GM23248 (cell line): ENCODE results near the gene KLRC4. TPM values are rescaled to one million over a fixed set of nuclear protein-coding genes. Genes with fewer than 3 reads are reported as not detected.
"Not testable (repeated sequence)": the region's sequence is repeated elsewhere in the genome, so short reads cannot be mapped to it uniquely, and the experiment has no call there.

ENCODE experiments used
- DNase-seq: peaks from one replicate; pipeline ENCODE4 v3.0.0-alpha.2; 2015
- H2AFZ ChIP-seq: fragments of 200-600 bp; sonication (generic); 2 replicates; pipeline ENCODE4 v1.6.1; 2016; ENCODE audit warnings: antibody characterized with exemption
- H3F3A ChIP-seq: fragments of 200-600 bp; sonication (generic); 2 replicates; pipeline ENCODE4 v1.6.1; 2016; ENCODE audit warnings: mild to moderate bottlenecking, antibody characterized with exemption, mixed run types; ENCODE audit not compliant: insufficient read depth
- H3K27ac ChIP-seq: fragments of 200-600 bp; sonication (generic); 2 replicates; pipeline ENCODE4 v1.5.1; 2016; ENCODE audit warnings: mild to moderate bottlenecking
- H3K27me3 ChIP-seq: fragments of 200-600 bp; sonication (generic); replicated peaks from 2 replicates; pipeline ENCODE4 v1.6.1; 2016; ENCODE audit warnings: mild to moderate bottlenecking; ENCODE audit not compliant: insufficient read depth
- H3K36me3 ChIP-seq: fragments of 200-600 bp; sonication (generic); 2 replicates; pipeline ENCODE4 v1.6.1; 2016; ENCODE audit warnings: low read depth, mild to moderate bottlenecking
- H3K4me1 ChIP-seq: fragments of 200-600 bp; sonication (generic); 2 replicates; pipeline ENCODE4 v1.6.1; 2016; ENCODE audit warnings: mild to moderate bottlenecking; ENCODE audit not compliant: insufficient read depth
- H3K4me2 ChIP-seq: fragments of 200-600 bp; sonication (generic); one replicate; pipeline ENCODE4 v1.6.1; 2016; ENCODE audit warnings: mild to moderate bottlenecking; ENCODE audit not compliant: unreplicated experiment
- H3K4me3 ChIP-seq: fragments of 200-600 bp; sonication (generic); 2 replicates; pipeline ENCODE4 v1.5.1; 2016; ENCODE audit warnings: mild to moderate bottlenecking
- H3K79me2 ChIP-seq: fragments of 200-600 bp; sonication (generic); 2 replicates; pipeline ENCODE4 v1.6.1; 2016; ENCODE audit warnings: mild to moderate bottlenecking; ENCODE audit not compliant: insufficient read depth
- H3K9ac ChIP-seq: fragments of 200-600 bp; sonication (generic); 2 replicates; pipeline ENCODE4 v1.6.1; 2016; ENCODE audit warnings: mild to moderate bottlenecking
- H3K9me2 ChIP-seq: fragments of 200-600 bp; sonication (generic); 2 replicates; pipeline ENCODE4 v1.6.1; 2016; ENCODE audit warnings: mixed run types, mild to moderate bottlenecking, moderate library complexity; ENCODE audit not compliant: insufficient read depth
- H3K9me3 ChIP-seq: fragments of 200-600 bp; sonication (generic); one replicate; pipeline ENCODE4 v1.6.1; 2017; ENCODE audit warnings: low read depth
- H4K20me1 ChIP-seq: fragments of 200-600 bp; sonication (generic); 2 replicates; pipeline ENCODE4 v1.6.0; 2016; ENCODE audit not compliant: insufficient read depth
- EZH2 ChIP-seq: fragments of 200-600 bp; sonication (generic); IDR thresholded peaks from 2 replicates; pipeline ENCODE4 v1.6.1; 2018; ENCODE audit warnings: antibody characterized with exemption, mild to moderate bottlenecking; ENCODE audit not compliant: insufficient read depth, poor library complexity, severe bottlenecking
- EZH2phosphoT487 ChIP-seq: fragments of 200-600 bp; sonication (generic); IDR thresholded peaks from 2 replicates; pipeline ENCODE4 v1.6.1; 2018; ENCODE audit warnings: antibody characterized with exemption, moderate library complexity, mild to moderate bottlenecking, low read depth; ENCODE audit not compliant: insufficient read depth
- WGBS, 2 experiments: methylation state at CpG; one replicate each; pipeline ENCODE4 v1.1.6; 2015 to 2017; ENCODE audit warnings: low lambda C conversion rate in 2 of 2, low coverage in 1 of 2; ENCODE audit errors: missing lambda C conversion rate in 2 of 2; 5-methylcytosine and 5-hydroxymethylcytosine counted together
- in situ Hi-C: fragments of 300-500 bp; cut with MboI; formaldehyde crosslinking; loops from 2 replicates; pipeline ENCODE4 v1.15.0; 2020
- polyA plus RNA-seq: library from polyadenylated mRNA; unstranded; fragments of >200 nt; fragmentation: Nextera tagmentation; extraction: Ambion mirVana; gene quantifications from 2 replicates; pipeline ENCODE4 v1.2.1, GENCODE V29; 2016
- total RNA-seq: library from RNA; depleted of rRNA; stranded (reverse); fragments of >200 nt; shearing (Covaris generic); gene quantifications from 2 replicates; pipeline ENCODE4 v1.2.3, GENCODE V29; 2014

The KLRC4 gene
- total and polyA plus RNA-seq, 2 experiments from 2014 or later: not detected

- H3K36me3 ChIP-seq: no peaks in the 10 kb centered on the region
- H3K9ac ChIP-seq: no peak overlapping the region
- peaks cover 11% of the 10 kb centered on the region; the same call in 1 of the 2 replicates for H3K4me1 ChIP-seq
- TF ChIP-seq EZH2phosphoT487 (no peak), EZH2 (no peak)
- no peaks in the 10 kb centered on the region for H3K79me2 ChIP-seq
- no peaks in the 10 kb centered on the region for H3K27me3 ChIP-seq
- no peak for DNase-seq
- H3K9me2 ChIP-seq: no peaks in the 10 kb centered on the region
- H2AFZ ChIP-seq: no peak overlapping the region
- H3K9me3 ChIP-seq: no peaks in the 10 kb centered on the region
- H3K27ac ChIP-seq: no peak overlapping the region
- H4K20me1 ChIP-seq: no peaks in the 10 kb centered on the region
- WGBS, 2 experiments: 88 to 94% methylated on average over 3 of the region's 3 CpGs
- H3K4me3 ChIP-seq: no peak overlapping the region
- H3K4me2 ChIP-seq: no peak overlapping the region
- H3F3A ChIP-seq: 0 out of 2 replicates have a peak, but pooled peaks cover 9% of the 10 kb centered on the region
- in situ Hi-C loops: no loop called here
Measured at GRCh38 chr12:10384191-10384590, 25.4 kb downstream of the KLRC4 start.

- TF ChIP-seq EZH2phosphoT487 (no peak), EZH2 (no peak)
- Histone ChIP-seq H3K4me3 (no peak overlapping the region), H3K27me3 (no peaks in the 10 kb centered on the region), H3K9me3 (no peaks in the 10 kb centered on the region), H3K27ac (no peak overlapping the region), H3K79me2 (no peaks in the 10 kb centered on the region), H2AFZ (no peak overlapping the region), H3K9ac (no peak overlapping the region), H3K4me1 (peaks cover 11% of the 10 kb centered on the region; the same call in 1 of the 2 replicates), H4K20me1 (no peaks in the 10 kb centered on the region), H3F3A (0 out of 2 replicates have a peak, but pooled peaks cover 9% of the 10 kb centered on the region), H3K9me2 (no peaks in the 10 kb centered on the region), H3K4me2 (no peak overlapping the region), H3K36me3 (no peaks in the 10 kb centered on the region)
- in situ Hi-C loops: no loop called here
- no peak for DNase-seq
- 75 to 78% methylated on average over 4 of the region's 4 CpGs for WGBS, 2 experiments
Measured at GRCh38 chr12:10381928-10382628, 27.5 kb downstream of the KLRC4 start.

GRCh38 chr12:10378737-10379136 lies 30.8 kb downstream of the KLRC4 start:
- WGBS, 2 experiments: 77 to 83% methylated on average over 2 of the region's 2 CpGs
- H3K9me3 ChIP-seq, H2AFZ ChIP-seq, H3K9ac ChIP-seq, H4K20me1 ChIP-seq, H3K36me3 ChIP-seq, H3K4me2 ChIP-seq, H3K4me3 ChIP-seq, in situ Hi-C loops, H3F3A ChIP-seq, H3K79me2 ChIP-seq, H3K27me3 ChIP-seq, H3K4me1 ChIP-seq, H3K9me2 ChIP-seq, H3K27ac ChIP-seq: not testable (repeated sequence)
- DNase-seq: peak; percentile 30

GRCh38 chr12:10374624-10375018 lies 34.9 kb downstream of the KLRC4 start:
- Histone ChIP-seq H3K9me3 (no peaks in the 10 kb centered on the region), H3K4me2 (no peak overlapping the region), H3K27ac (no peak overlapping the region), H3K9ac (no peak overlapping the region), H4K20me1 (no peaks in the 10 kb centered on the region), H3K27me3 (no peaks in the 10 kb centered on the region), H3K4me1 (no peaks in the 10 kb centered on the region), H3F3A (no peaks in the 10 kb centered on the region), H2AFZ (no peak overlapping the region), H3K9me2 (no peaks in the 10 kb centered on the region), H3K36me3 (no peaks in the 10 kb centered on the region), H3K79me2 (no peaks in the 10 kb centered on the region), H3K4me3 (no peak overlapping the region)
- in situ Hi-C loops: no loop called here
- DNase-seq: no peak
- TF ChIP-seq EZH2phosphoT487: no peak
- WGBS, 2 experiments: 90 to 95% methylated on average over 3 of the region's 3 CpGs

DNA sequence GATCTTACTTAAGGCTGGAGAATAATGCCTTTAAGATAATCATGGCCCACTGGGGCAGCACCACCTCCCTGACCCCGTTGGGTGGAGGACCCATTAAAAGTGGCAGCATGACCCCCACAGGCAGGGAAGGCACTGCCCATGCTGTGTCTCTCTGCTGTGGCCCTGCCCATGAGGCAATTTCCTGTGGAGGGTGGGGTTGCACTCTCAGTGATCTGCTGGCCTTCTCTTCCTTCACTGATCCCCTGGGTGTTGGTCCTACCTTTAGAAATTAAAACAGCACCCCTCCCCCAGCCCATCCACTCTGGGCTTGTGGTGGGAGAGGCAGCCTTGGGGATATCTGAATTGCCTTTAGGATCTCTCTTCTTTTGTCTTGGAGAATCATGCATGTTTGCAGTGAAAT lies 37.0 kb downstream of the KLRC4 start:
- in situ Hi-C loops: no loop called here
- Histone ChIP-seq H3K36me3 (no peaks in the 10 kb centered on the region), H3K27me3 (no peaks in the 10 kb centered on the region), H3K4me1 (no peaks in the 10 kb centered on the region), H3K9ac (no peak overlapping the region), H3F3A (no peaks in the 10 kb centered on the region), H3K4me3 (no peak overlapping the region), H2AFZ (0 out of 2 replicates have a peak overlapping the region, but pooled peaks have one; percentile 15), H3K27ac (no peak overlapping the region), H3K9me3 (no peaks in the 10 kb centered on the region), H4K20me1 (no peaks in the 10 kb centered on the region), H3K79me2 (no peaks in the 10 kb centered on the region), H3K4me2 (no peak overlapping the region), H3K9me2 (no peaks in the 10 kb centered on the region)
- WGBS, 2 experiments: 18 to 58% methylated on average over 1 of the region's 1 CpG
- DNase-seq: no peak
- TF ChIP-seq EZH2 (no peak), EZH2phosphoT487 (no peak)

GRCh38 chr12:10371893-10372535 lies 37.5 kb downstream of the KLRC4 start:
- in situ Hi-C loops, H3K9ac ChIP-seq, H3F3A ChIP-seq, H3K27me3 ChIP-seq, DNase-seq, H3K79me2 ChIP-seq, H3K4me3 ChIP-seq, H3K9me3 ChIP-seq, H2AFZ ChIP-seq, H3K4me1 ChIP-seq, H3K4me2 ChIP-seq, H4K20me1 ChIP-seq, H3K9me2 ChIP-seq, H3K27ac ChIP-seq, H3K36me3 ChIP-seq: not testable (repeated sequence)
- 75 to 84% methylated on average over 6 of the region's 6 CpGs for WGBS, 2 experiments
